ENCODE data around the gene GALNT2. TPM values are rescaled to one million over a fixed set of nuclear protein-coding genes. Genes with fewer than 3 reads are reported as not detected.

GALNT2 gene
- total and polyA plus RNA-seq, 10 of the 15 experiments (the other 5 are each of a cell fraction or from before 2014, with no cell fraction given) = 0.52 to 27.7 (median 16.3) TPM

- TF ChIP-seq ZNF592 (IDR thresholded peaks at IDR 0.05) (no peak), RUNX3 (IDR thresholded peaks at IDR 0.05; ENCODE audit: low read length) (no peak), CTCF (IDR thresholded peaks at IDR 0.05 in 2 of 3, conservative IDR thresholded peaks at IDR 0.05 in 1 of 3; ENCODE audit: control insufficient read depth in 2 of 3, extremely low read depth in 1 of 3, insufficient read depth in 1 of 3, low read depth in 3 of 3, low read length in 3 of 3) (no peak)
Observed at GRCh38 chr1:230285351-230285750, 218.3 kb downstream of the GALNT2 start (continued).

GRCh38 chr1:230286166-230286889 is 219.3 kb downstream of the GALNT2 start:
- Histone ChIP-seq H4K20me1 (ENCODE audit: control insufficient read depth, insufficient read depth) (no peaks in the 10 kb centered on the region), H3K27ac (ENCODE audit: control insufficient read depth, insufficient read depth) (no peak overlapping the region), H3K27me3 (replicated peaks in 1 of 2; ENCODE audit: control insufficient read depth in 2 of 2, insufficient read depth in 2 of 2, low read length in 1 of 2) (no peaks in the 10 kb centered on the region), H3K9ac (ENCODE audit: control insufficient read depth, insufficient read depth, low read length) (no peak overlapping the region), H3K36me3 (ENCODE audit: control insufficient read depth in 2 of 2, insufficient read depth in 2 of 2, low read length in 1 of 2) (no peaks in the 10 kb centered on the region), H3K4me3 (no peak overlapping the region), H3K9me3 (replicated peaks; ENCODE audit: control insufficient read depth, insufficient read depth, low read length) (no peaks in the 10 kb centered on the region), H3K79me2 (ENCODE audit: control insufficient read depth, insufficient read depth, low read length) (no peaks in the 10 kb centered on the region), H3K4me1 (ENCODE audit: control insufficient read depth, insufficient read depth, low read length) (no peaks in the 10 kb centered on the region; the same call in 1 of the 2 replicates), H3K4me2 (ENCODE audit: control insufficient read depth, insufficient read depth) (no peak overlapping the region), H2AFZ (ENCODE audit: control insufficient read depth, low read depth, low read length) (no peak overlapping the region)
- no peak for DNase-seq (ENCODE audit: low read depth, low spot score)
- CTCF ChIA-PET = no interaction called here
- POLR2A ChIA-PET = no interaction called here
- RAD21 ChIA-PET (ENCODE audit: unreplicated experiment) = no interaction called here
- intact Hi-C loops (cut with micrococcal nuclease; ENCODE audit: unreplicated experiment) (no loop called here), in situ Hi-C loops (cut with MboI) (no loop called here)
- BruUV-seq (replicated peaks) = no TSS peak
- ATAC-seq = no peak
- SMC1A ChIA-PET (ENCODE audit: uncharacterized antibody, unreplicated experiment) = no interaction called here
- no peak for FAIRE-seq
- WGBS (ENCODE audit: insufficient coverage, insufficient replicate concordance, low lambda C conversion rate, missing lambda C conversion rate) = 90% methylated on average over 21 of the region's 21 CpGs
- TF ChIP-seq E4F1 (IDR thresholded peaks at IDR 0.05; ENCODE audit: borderline replicate concordance, partially characterized antibody) = no peak
- TF ChIP-seq SREBF2 (IDR thresholded peaks at IDR 0.05; ENCODE audit: low read length) = no peak
- TF ChIP-seq MAX (IDR thresholded peaks at IDR 0.05; ENCODE audit: low read depth, low read length) = no peak
- TF ChIP-seq SUPT20H (IDR thresholded peaks at IDR 0.05; ENCODE audit: borderline replicate concordance, control insufficient read depth, low read depth, low read length) = no peak
- TF ChIP-seq SPI1 (IDR thresholded peaks at IDR 0.05; ENCODE audit: borderline replicate concordance, insufficient read depth, low read depth, low read length) = no peak
- no peak for TF ChIP-seq TARDBP (IDR thresholded peaks at IDR 0.05; ENCODE audit: borderline replicate concordance)
- TF ChIP-seq POLR2AphosphoS2 (IDR thresholded peaks at IDR 0.05; ENCODE audit: low read depth, low read length) = no peak
- no peak for TF ChIP-seq ATF7 (IDR thresholded peaks at IDR 0.05; ENCODE audit: low read depth)
